NCI-H2196 (cell line): Measurements from ENCODE around the gene HBG2.
"Not testable (repeated sequence)": the region's sequence is repeated elsewhere in the genome, so short reads cannot be mapped to it uniquely, and the experiment has no call there.

ENCODE experiments used
- DNase-seq: peaks from one replicate; lab custom pipeline; 2025; ENCODE audit not compliant: unreplicated experiment; lab: John Stamatoyannopoulos, UW

The HBG2 gene

DNA sequence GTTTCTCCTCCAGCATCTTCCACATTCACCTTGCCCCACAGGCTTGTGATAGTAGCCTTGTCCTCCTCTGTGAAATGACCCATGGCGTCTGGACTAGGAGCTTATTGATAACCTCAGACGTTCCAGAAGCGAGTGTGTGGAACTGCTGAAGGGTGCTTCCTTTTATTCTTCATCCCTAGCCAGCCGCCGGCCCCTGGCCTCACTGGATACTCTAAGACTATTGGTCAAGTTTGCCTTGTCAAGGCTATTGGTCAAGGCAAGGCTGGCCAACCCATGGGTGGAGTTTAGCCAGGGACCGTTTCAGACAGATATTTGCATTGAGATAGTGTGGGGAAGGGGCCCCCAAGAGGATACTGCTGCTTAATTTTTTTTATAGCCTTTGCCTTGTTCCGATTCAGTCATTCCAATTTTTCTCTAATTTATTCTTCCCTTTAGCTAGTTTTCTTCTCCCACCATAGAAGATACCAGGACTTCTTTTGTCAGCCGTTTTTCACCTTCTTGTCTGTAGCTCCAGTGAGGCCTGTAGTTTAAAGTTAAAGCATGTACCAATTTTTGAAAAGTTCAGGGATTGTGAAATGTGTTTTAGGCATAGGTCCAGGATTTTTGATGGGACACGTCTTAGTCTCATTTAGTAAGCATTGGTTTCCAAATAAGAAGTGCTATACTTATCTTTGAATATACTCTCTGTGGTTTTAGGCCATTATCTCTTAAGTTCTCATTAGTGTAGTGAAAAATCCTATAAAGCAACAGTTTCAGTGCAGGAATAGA lies at the start of gene HBG2:
TSS of gene HBG2 (minus strand) at position 136 of the 768 bp plus-strand sequence. CDS start at position 83, 53 bp downstream.
- DNase-seq = not testable (repeated sequence)

DNA sequence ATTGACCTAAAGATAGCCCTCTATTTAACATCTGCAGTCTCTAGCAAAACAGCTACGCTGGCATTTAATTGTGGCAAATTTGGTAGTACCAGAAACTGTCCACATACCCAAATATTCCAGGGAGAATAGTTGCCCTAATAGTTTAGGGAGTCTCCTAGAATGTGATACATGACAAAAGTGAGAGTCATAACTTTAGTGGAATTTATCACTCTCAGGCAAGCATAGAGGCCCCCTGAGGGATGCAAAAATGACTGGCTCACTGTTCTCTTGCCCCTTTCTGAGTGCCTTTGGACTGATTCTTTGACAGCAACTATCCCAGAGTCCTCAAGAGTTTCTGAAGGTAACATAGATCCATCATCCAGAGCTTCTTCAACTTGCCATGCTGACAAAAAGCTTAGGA lies 49.5 kb upstream of the HBG2 start:
- DNase-seq = no peak

DNA sequence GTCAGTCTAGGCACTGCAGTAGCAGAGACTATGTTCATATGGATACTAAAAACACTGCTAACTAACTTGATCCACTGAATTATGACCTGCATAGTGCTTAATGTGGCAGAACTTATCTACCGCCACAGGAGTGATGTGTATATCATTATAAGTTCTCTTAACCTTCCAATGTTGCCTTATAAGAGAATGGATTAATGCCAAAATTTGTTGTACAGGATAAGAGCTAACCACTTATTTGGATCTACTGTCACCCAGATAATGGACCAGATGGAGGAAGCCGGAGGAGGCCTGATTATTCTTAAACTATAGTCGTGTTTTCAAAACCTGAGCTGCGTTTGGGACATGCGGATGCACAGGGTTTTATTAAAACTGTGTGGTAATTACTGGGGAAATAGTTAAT lies 49.0 kb upstream of the HBG2 start:
- no peak for DNase-seq

DNA sequence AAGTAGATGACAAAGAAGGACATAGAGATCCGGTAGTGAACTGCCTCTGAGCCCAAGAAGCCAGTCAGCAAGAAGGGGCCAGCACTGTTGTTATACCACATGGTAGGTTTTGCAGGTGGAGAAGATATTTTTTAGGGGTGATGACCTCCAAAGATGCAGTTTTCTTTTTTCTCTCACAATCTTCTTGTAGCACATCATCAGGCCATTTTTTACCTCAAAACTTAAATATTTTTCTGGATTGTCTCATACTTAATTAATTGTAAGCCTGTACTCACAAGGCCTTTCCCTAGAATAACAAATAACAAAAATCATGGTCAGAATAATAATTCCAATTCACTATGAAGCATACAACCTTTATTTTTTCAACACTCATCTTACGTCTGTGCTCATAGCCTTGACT lies 47.3 kb upstream of the HBG2 start, which contains the start of gene OR51B4:
TSS of gene OR51B4 (minus strand) at position 101 of the 400 bp plus-strand sequence. CDS start at position 101, 0 bp downstream.
- DNase-seq = no peak

DNA sequence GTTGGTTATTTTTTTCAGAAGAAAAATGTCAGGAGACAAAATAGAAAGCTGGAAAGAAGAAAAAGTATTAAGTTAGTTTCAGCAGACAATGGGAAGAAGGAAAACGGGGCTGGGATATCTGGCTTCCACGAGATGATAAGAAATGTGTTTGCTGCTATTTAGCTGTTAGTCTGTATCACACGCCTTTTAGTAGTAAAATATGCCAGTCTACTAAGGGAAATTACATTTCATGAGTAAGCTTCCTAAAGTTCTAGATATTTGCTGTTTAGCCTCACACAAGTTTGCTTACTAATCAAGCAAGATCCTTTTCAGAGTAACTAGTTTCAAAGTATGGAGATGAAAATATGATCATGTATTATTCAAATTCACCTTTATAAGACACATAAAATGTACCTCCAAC lies 45.7 kb upstream of the HBG2 start:
- DNase-seq = no peak

DNA sequence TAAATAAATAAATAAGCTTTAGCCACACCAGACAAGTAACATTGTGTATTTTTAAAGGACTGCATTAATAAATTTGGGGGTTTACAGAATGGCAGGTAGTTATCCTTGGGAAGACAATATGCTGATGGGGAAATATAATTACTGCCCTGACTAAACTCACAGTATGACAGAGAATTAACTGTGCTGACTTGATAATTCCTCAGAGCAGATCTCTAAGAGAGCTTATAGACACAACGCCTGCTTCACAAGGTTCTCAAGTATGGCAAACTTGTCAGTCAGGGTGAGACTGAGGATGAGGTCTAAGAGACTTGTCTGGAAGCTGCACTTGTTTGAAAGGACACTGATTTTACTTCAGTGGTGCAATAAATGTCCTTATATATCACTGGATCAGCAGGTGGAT lies 43.9 kb upstream of the HBG2 start:
- no peak for DNase-seq

DNA sequence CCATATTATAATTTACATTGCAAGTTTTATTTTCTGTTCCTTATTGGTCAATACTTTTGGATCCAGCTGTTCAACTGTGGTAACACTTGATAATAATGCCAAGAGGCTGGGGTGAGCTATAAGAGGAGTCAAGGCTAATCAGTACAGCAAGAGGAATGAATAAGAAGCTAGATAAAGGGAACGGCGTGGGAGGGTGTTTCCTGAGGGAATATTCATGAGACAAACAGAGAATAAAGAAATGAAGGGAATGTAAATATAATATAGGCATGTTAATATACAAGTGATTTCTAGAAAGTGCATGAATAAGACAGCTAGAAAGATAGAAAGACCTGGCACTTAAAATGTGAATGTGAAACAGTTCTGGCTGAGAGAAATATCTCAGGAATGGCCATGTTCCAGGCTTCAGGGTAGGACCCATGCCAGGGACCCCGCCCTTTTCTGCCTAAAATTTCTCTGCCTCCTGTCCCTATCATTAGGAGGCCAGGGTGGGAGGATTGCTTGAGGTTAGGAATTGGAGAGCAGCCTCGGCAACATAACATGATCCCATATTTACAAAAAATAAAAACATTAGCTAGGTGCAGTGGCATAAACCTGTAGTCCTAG lies 43.2 kb upstream of the HBG2 start:
- no peak for DNase-seq

DNA sequence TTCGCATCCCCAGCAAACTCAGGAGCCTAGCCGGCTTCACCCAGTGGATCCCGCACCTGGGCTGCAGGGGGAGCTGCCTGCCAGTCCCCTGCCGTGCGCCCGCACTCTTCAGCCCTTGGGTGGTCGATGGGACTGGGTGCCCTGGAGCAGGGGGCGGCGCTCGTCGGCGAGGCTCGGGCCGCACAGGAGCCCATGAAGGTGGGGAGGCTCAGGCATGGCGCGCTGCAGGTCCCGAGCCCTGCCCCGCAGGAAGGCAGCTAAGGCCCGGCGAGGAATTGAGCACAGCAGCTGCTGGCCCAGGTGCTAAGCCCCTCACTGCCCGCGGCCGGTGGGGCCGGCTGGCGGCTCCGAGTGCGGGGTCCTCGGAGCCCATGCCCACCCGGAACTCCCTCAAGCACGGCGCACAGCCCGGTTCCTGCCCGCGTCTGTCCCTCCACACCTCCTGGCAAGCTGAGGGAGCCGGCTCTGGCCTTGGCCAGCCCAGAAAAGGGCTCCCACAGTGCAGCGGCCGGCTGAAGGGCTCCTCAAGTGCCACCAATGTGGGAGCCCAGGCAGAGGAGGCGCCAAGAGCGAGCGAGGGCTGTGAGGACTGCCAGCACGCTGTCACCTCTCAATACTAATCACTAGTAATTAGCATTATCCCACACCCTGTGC lies 39.9 kb upstream of the HBG2 start:
- not testable (repeated sequence) for DNase-seq

DNA sequence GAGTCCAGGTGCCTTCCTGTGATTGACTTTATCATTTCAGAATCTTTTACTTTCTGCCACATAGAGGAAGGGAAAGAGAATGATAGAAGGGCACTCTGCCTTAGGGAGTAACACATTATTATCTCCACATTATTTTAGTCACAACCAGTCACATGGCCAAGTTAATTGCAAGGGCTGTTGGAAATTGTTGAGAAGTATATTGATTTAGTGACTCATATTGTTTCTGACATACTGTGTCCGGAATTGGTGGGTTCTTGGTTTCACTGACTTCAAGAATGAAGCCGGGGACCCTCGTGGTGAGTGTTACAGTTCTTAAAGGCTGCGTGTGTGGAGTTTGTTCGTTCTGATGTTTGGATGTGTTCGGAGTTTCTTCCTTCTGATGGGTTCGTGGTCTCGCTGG lies 38.4 kb upstream of the HBG2 start:
- DNase-seq = no peak

DNA sequence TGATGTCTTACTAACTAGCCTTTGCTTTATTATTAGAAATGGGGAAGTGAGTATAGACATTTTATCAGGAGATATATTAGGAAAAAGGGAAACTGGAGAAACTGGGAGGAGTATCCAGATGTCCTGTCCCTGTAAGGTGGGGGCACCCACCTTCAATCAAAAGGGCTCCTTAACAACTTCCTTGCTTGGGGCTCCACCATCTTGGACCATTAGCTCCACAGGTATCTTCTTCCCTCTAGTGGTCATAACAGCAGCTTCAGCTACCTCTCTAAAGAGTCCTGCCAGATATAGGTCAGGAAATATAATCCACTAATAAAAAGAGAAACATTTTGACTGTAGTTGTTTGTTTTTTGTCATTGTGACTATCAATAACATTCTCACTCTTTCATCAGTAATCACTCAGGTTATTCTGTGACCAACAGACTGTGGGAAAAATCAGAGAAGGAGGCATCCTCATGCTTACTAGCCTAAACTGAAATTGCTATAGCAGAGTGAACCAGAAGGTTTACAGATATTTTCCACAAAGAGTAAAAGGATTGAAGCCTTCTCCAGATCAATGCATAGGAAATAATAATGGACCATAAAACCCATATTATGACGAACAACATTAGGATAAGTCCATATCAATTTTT lies 36.7 kb upstream of the HBG2 start:
- DNase-seq = no peak

DNA sequence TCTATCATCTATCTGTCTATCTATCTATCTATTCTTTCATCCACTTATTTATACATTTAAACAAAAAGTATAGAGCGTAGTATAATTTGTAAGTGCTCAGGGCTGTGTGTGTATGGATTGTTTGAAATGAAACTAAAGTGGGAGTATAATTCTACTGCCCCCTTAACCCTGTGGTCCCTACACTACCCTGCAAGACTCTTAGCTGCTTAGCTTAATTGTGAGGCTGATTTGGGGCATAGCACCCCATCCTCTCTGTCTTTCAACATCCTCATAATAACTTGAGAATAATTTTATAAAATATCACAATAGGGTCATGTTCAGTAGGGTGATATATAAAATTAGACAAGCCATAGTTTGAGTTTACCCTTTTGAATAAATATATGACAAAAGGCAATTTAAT lies 35.5 kb upstream of the HBG2 start:
- no peak for DNase-seq

DNA sequence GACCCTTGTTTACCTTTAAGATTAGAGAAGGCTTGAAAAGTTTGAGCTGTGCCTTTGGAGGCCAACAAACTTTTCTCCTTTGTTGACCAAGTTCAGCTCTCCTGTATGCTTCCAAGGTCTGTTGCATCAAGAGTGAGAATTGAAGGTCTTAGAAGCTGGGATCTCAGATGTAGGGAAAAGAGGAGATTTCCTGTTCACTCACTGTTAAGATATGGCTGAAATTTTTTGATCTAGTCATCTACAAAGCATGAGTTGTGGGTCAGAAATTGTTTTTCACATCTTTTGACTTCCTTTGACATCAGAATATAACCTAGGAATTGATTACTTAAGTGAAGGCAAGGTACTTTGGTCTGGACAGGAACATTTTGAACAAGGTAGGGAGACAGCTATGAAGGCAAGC lies 35.1 kb upstream of the HBG2 start:
- DNase-seq = no peak

DNA sequence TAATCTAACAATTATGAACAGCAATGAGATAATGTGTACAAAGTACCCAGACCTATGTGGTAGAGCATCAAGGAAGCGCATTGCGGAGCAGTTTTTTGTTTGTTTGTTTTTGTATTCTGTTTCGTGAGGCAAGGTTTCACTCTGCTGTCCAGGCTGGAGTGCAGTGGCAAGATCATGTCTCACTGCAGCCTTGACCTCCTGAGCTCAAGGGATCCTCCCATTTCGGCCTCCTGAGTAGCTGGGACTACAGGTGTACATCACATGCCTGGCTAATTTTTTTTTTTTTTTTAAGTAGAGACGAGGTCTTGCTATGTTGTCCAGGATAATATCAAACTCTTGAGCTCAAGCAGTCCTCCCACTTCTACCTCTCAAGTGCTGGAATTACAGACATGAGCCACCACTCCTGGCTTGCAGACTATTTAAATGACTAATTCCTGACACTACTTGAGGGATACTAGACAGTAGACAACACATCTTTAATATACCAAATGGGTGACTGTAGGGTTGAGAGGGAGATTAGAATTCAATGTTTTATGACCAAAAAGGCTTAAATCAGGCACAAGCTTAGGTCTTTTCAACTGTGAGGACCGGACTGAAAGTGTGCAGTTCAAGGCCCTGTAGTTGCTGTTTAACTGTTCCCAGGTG lies 34.4 kb upstream of the HBG2 start:
- no peak for DNase-seq

DNA sequence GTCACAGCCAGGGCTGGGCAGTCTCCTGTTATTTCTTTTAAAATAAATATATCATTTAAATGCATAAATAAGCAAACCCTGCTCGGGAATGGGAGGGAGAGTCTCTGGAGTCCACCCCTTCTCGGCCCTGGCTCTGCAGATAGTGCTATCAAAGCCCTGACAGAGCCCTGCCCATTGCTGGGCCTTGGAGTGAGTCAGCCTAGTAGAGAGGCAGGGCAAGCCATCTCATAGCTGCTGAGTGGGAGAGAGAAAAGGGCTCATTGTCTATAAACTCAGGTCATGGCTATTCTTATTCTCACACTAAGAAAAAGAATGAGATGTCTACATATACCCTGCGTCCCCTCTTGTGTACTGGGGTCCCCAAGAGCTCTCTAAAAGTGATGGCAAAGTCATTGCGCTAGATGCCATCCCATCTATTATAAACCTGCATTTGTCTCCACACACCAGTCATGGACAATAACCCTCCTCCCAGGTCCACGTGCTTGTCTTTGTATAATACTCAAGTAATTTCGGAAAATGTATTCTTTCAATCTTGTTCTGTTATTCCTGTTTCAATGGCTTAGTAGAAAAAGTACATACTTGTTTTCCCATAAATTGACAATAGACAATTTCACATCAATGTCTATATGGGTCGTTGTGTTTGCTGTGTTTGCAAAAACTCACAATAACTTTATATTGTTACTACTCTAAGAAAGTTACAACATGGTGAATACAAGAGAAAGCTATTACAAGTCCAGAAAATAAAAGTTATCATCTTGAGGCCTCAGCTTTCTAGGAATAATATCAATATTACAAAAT lies 33.7 kb upstream of the HBG2 start:
- no peak for DNase-seq

DNA sequence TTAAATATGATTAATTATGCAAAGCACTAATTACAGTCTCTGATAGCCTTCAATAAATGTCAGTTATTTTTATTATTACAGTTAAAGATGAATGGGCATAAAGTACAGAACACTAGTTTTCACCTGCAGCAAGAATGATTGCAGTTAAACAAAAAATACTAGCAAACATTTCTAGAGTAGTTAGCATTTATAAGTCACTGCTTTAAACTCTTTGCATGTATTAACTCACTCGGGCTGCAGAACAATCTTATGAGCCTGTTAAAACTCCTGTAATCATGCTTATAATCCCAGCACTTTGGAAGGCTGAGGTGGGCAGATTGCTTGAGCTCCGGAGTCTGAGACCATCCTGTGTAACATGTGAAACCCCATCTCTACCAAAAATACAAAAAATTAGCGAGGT lies 32.3 kb upstream of the HBG2 start:
- DNase-seq = no peak

DNA sequence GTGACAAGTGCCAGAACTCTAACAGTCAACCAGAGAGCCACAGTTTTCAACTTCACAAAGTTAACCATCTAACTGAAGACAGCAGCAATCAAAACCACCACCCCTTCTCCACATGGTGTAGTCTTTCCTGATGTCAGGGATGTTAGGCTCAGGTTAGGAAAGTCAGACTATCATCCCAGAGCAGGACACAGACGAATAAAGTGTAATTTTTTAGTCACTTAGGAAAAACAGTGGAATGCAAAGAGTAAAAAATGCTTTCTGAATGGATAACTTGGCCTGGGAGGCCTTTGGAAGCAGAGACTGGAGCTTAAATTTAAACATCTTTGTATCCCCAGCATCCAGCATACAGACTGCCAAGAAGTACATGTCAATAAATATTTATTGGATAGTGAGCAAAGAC lies 31.8 kb upstream of the HBG2 start:
- no peak for DNase-seq

DNA sequence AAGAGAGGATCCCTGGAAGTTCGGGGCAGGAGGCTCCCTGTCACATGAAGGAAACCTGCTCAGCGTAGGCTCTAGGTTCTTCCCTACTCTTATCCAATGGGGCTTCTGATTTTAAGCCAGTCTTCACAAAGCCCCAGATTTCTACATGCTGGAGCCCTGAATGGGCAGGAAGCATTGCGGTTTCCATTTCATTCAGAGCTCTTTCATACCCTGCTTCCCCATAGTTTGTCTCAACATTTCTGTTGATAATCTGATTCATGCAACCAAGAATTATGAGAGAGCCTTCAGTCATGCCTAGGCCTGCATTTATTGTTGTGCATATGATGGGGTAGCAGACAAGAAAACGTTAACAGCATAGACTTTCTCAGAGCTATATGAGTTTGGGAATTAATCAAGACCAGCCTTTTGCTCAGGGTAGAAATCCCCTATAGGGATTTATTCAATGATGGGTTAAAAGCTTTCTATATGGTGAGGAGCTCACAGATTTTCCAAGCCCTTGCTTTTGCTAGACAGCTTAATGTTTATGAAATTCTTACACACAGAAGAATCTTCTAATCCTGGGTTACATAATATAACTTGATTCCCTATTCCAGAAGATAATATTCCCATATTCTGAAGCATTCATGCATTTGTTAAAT lies 31.2 kb upstream of the HBG2 start:
- no peak for DNase-seq

DNA sequence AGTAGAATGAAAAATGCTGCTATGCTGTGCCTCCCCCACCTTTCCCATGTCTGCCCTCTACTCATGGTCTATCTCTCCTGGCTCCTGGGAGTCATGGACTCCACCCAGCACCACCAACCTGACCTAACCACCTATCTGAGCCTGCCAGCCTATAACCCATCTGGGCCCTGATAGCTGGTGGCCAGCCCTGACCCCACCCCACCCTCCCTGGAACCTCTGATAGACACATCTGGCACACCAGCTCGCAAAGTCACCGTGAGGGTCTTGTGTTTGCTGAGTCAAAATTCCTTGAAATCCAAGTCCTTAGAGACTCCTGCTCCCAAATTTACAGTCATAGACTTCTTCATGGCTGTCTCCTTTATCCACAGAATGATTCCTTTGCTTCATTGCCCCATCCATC lies 30.1 kb upstream of the HBG2 start:
- no peak for DNase-seq

DNA sequence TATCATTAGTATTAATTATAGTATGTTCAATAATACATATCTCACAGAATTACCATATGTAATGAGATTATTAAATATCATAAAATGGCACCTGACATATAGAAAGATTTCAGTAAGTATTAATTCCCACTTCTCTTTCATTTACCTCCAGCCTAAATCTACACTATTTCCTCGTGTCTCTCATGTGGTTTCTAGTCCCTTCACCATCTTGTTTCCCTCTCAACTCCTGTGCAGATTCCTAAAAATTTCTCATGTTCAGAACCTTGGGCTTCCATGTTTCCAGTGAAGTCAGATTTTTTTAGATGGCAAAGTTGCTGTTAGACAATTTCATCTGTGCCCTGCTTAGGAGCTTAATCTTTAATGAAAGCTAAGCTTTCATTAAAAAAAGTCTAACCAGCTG lies 29.3 kb upstream of the HBG2 start:
- DNase-seq = no peak

DNA sequence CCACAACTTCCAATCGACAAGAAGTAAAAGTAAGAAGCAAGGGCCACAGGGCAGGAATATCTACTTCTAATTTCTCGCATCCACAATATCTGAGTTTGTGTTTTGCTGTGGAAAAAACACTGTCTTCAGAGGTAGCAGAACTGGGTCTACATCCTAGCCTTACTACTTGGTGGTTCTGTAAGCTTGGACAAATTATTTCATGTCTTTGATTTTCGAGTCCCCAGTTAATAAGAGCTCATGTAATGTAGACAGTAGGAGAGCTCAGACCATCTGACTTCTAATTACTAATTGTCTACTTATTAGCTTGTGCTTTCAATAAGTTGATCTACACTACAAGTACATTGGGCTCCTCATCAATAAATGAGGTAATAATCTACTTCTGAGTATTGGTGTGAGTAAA lies 28.5 kb upstream of the HBG2 start:
- DNase-seq = no peak
